ENCODE data around the gene NRG3.

Gene NRG3

DNA sequence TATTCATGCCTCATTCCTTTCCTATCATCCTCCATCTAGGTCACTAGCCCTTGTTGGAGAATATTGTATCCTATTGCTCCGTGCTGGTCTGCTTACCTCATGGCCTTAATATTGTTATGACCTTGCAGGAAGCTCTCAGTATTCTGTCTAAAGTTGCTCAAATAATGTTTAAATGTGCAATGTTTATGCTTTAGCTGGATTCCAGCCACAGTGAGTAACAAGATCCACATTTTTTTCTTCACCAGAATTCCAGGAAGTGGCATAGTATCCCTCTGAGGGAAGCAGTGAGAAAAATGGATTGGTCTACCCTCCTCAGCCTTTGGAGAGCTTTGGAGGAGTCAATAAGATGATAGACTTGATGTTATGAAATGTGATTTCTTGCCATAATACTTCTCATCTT lies 402.6 kb downstream of the NRG3 start:
- Histone ChIP-seq H3K36me3 (no peaks in the 10 kb centered on the region), H3K27me3 (no peaks in the 10 kb centered on the region), H3K4me1 (no peaks in the 10 kb centered on the region; the same call in none of the 2 replicates), H3K9me3 (no peaks in the 10 kb centered on the region), H3K4me3 (ENCODE audit: low read depth, low read length) (no peak overlapping the region)
- TF ChIP-seq CTCF (IDR thresholded peaks at IDR 0.05; ENCODE audit: low read depth, low read length), result no peak
- no peak for DNase-seq

DNA sequence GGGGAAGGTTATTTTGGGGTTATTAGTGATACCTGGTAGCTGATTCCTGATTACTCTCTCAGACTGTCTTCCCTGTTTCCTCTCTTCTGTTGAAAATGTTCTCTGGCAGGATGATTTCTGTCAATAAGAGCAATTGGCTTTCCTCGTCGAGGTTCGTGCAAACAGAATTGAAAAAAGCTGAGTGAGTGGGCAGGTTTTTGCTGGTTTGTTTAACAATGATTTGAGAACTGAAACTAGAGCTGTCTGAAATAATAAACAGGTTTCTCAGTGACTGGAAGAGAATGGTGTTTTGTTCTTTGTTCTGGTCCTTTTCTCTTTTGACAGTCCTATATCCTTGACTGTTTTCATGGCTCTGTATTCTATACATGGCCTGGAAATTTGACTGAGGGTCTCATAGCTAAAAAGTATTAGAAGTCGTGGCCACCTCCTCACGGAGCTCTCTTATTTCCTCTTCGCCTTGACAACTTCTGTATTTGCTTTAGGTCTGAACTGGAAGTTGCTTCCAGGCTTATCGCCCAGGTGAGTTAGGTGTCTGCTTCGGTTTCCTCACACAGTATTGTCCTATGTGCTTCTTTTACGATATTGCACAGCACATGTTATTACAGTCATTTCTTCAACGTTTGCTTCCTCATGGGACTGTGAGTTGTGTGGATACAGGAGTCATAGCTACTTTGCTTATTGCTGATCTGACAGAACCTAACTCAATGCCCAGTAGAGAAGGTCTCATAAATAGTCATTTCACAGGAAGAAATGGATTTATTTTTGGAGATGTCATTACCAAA lies 403.6 kb downstream of the NRG3 start:
- DNase-seq, result no peak
- Histone ChIP-seq H3K4me1 (peaks cover 3% of the 10 kb centered on the region), H3K36me3 (no peaks in the 10 kb centered on the region), H3K4me3 (ENCODE audit: low read depth, low read length) (no peak overlapping the region), H3K27me3 (no peaks in the 10 kb centered on the region), H3K9me3 (no peaks in the 10 kb centered on the region)
- no peak for TF ChIP-seq CTCF (IDR thresholded peaks at IDR 0.05; ENCODE audit: low read depth, low read length)

DNA sequence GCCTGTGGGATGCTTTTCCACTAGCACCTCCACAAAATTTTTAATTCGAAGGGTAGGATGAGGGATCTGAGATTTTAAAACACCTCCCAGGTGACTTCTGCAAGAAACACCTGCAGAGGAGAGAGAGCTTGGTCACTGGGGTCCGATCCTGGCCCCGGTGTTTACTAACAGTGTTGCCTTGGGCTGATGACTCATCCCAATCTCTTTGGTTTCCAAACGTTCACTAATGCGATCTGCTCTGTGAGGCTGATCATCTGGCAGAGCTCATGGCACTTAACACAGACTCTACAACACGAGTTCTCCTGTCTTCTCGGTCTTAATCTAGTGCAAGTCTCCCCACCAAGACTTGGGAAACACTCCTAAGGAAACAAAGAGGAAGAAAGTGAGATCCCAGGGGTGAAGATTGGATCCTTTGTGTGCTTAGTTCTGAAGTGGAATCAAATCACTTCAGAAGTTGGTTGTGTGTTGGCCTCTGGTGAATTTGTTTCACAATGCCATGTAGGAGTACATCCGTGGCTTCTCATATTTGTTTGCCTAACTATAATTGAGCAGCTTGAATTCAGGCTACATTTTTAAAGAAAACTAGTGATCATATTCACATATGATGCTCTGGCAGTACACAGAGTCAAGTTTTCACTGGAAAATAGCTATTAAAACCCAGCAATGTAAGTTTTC lies 407.9 kb downstream of the NRG3 start:
- TF ChIP-seq CTCF (IDR thresholded peaks at IDR 0.05; ENCODE audit: low read depth, low read length), result no peak

DNA sequence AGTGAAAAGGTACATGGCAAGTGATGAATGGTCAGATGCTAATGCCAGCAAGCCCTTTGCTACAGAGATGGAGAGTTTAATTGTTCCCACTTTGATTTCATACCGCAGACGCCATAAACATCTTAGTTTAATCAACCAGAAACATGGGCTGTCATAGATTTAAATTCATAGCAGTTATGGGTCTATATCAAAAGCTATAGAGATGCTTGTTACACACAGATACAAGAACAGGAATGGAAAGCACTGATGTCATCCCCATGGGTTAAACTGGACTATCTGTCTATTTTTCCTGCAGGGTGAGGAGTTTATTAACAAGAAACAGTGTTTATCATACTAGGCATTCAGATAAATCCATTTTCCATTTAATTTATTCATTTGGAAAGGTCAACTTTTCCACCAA lies 409.2 kb downstream of the NRG3 start:
- DNase-seq, result no peak
- TF ChIP-seq CTCF (IDR thresholded peaks at IDR 0.05; ENCODE audit: low read depth, low read length), result no peak
- no peaks in the 10 kb centered on the region for H3K36me3 ChIP-seq
- peaks cover 3% of the 10 kb centered on the region for H3K4me1 ChIP-seq
- H3K4me3 ChIP-seq (ENCODE audit: low read depth, low read length), result no peak overlapping the region
- no peaks in the 10 kb centered on the region for H3K27me3 ChIP-seq
- H3K9me3 ChIP-seq, result no peaks in the 10 kb centered on the region

More for the DNA sequence above, 407.9 kb downstream of the NRG3 start:
- Histone ChIP-seq H3K4me1 (peaks cover 3% of the 10 kb centered on the region), H3K27me3 (no peaks in the 10 kb centered on the region), H3K4me3 (ENCODE audit: low read depth, low read length) (no peak overlapping the region), H3K9me3 (no peaks in the 10 kb centered on the region), H3K36me3 (no peaks in the 10 kb centered on the region)
- peak; percentile 48 for DNase-seq

DNA sequence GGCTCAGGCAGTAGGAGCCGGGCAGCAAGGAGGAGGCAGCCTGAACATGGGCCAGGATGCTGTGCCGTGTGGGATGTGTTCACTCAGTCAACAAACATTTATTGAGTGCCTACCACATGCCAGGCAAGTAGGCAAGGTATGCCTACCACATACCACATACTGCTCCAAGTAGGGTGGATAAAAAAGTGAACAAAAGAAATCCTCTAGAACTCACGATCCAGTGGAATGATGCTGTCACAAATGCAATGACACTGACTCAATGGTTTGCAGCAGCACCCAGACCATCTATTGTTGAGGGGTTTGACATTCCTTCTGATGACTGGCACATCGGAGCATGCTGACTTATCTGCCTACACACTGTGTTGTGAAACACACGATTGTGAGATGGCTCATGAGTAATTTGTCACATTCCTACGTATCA lies 413.5 kb downstream of the NRG3 start:
- H3K4me1 ChIP-seq, result no peaks in the 10 kb centered on the region
- no peaks in the 10 kb centered on the region for H3K36me3 ChIP-seq
- no peak for TF ChIP-seq CTCF (IDR thresholded peaks at IDR 0.05; ENCODE audit: low read depth, low read length)
- no peaks in the 10 kb centered on the region for H3K27me3 ChIP-seq
- H3K4me3 ChIP-seq (ENCODE audit: low read depth, low read length), result no peak overlapping the region
- H3K9me3 ChIP-seq, result no peaks in the 10 kb centered on the region
- no peak for DNase-seq

- no peak for TF ChIP-seq CTCF (IDR thresholded peaks at IDR 0.05; ENCODE audit: low read depth, low read length)
- no peak overlapping the region for H3K4me3 ChIP-seq (ENCODE audit: low read depth, low read length)
- H3K4me1 ChIP-seq, result no peaks in the 10 kb centered on the region
- H3K9me3 ChIP-seq, result no peaks in the 10 kb centered on the region
- no peaks in the 10 kb centered on the region for H3K27me3 ChIP-seq
- H3K36me3 ChIP-seq, result no peaks in the 10 kb centered on the region
- DNase-seq, result no peak
Measured at GRCh38 chr10:82289945-82290344, 415.0 kb downstream of the NRG3 start.

Data from BE2C (cell line).